ENCODE measurements around the gene SARDH.

SARDH gene

GRCh38 chr9:133645021-133645765, 93.0 kb downstream of the SARDH start:
- no peak for DNase-seq (ENCODE audit: low read depth)

DNA sequence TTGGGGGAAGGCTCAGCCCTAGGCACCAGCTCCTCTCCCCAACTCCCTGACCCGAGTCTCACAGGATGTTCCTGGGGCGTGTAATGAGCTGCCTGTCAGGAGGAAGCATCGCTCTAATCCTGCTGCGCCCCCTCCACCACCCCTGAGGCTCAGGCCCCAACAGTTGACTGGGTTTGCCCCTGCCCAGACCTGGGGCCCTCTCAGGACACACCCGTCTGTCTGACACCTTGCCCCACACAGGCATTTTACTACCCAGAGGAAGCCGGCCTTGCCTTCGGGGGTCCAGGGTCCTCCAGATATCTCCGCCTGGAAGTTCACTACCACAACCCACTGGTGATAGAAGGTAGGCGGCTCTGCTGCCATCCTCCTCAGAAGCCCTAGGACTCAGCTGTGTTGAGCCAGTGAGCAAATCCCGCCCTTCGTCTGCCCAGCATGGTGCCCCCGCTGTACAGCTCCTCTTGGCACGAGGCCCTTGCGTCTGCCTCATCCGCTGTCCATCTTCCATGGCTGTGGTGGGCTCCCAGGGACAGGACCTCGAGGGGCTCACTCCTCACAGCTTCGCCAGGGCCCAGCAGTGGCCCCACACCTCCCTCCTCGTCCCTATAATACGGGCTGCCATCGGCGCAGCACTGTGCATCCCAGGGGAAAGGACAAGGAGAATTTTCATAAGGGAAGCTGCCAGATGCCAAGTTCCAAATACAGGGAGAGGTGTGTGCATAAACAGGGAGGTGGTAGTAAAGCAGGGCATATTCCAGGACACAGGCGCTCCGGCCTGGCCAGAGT, 94.0 kb downstream of the SARDH start:
- DNase-seq (ENCODE audit: low read depth): no peak

DNA sequence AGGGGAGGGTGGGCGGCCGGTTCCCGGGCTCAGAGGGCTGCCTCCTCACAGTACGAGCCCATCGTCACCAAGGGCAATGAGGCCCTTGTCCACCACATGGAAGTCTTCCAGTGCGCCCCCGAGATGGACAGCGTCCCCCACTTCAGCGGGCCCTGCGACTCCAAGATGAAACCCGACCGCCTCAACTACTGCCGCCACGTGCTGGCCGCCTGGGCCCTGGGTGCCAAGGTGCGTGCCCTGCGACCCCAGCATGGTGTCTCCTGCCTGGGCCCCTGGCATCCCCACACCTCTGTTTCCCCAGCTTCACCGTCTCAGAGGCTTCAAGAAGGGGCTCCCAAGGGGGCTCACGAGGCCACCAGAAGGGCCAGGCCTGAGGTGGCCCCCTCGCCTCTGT, 94.8 kb downstream of the SARDH start:
- DNase-seq (ENCODE audit: low read depth): no peak

DNA sequence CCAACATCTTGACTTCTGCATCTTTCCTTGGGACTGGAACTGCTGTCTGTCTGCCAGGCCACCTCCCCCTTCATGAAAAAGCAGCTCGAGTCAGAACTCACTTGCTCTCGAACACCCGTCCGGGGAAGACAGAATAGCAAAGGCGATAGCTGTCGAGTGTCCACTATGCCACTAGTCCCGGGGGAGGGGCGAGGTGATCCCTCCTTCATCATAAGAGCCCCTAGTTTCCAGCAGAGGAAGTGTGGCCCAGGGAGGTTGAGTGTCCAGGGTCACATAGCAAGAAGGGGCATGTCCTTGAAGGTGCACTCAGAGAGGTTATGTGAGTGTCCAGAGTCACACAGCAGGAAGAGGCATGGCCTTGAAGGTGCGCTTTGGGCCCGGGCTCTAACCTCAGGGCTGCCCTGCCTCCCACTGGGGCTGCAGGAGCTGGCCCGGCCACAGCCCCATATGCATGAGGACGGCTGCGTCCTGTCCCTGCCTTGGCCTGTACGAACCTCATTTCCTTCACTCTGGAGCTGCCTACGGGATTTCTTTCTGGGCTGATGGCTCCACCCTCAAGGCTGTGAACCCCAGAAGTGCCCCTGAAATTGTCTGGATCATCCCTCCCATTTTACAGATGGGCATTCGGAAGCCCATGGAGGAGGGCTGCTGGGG, 95.3 kb downstream of the SARDH start:
- DNase-seq (ENCODE audit: low read depth): no peak

GRCh38 chr9:133641861-133642595, 96.1 kb downstream of the SARDH start:
- no peak for DNase-seq (ENCODE audit: low read depth)

GRCh38 chr9:133641396-133641655, 96.8 kb downstream of the SARDH start:
- no peak for DNase-seq (ENCODE audit: low read depth)

DNA sequence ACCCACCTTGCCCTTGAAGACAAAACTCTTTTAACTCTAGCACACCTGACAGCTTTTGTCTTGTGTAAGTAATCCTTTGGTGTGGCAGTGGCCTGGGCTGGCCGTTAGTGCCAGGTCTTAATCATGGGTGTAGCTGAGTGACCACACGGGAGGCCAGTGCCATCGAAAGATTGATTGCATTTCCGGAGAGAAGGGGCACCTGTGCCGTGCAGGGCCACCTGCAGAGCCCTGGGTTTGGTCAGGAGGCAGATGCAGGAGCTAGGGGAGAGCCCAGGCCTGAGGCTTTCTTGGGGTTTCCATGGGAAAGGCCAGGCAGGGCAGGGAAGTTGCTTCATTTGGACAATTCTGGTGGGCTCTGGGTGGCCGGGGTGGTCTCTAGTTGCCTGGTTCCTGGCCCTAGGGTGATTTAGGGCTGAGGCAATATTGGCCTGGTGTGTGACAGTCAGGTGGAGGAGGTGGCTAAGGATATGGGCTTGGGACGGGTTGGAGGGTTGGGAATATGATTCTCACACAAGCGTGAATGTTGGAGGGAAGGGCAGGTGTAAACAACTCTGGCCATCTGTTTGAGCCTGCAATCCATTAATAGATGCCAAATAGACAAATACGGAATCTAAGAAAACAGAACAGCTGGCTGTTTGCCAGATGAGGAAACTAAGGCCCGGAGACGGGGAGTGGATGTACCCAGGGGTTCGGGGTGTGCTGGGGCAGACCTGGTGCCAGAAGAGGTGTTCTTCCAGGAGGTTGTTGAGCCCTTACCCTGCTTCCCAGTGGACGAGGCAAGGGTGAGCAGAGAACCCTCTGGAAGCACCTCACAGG, 97.4 kb downstream of the SARDH start:
- DNase-seq (ENCODE audit: low read depth): no peak

GRCh38 chr9:133640160-133640559, 98.0 kb downstream of the SARDH start:
- no peak for DNase-seq (ENCODE audit: low read depth)

GRCh38 chr9:133639613-133640012, 98.5 kb downstream of the SARDH start:
- DNase-seq (ENCODE audit: low read depth): no peak

GRCh38 chr9:133638711-133639110, 99.4 kb downstream of the SARDH start:
- DNase-seq (ENCODE audit: low read depth): no peak

DNA sequence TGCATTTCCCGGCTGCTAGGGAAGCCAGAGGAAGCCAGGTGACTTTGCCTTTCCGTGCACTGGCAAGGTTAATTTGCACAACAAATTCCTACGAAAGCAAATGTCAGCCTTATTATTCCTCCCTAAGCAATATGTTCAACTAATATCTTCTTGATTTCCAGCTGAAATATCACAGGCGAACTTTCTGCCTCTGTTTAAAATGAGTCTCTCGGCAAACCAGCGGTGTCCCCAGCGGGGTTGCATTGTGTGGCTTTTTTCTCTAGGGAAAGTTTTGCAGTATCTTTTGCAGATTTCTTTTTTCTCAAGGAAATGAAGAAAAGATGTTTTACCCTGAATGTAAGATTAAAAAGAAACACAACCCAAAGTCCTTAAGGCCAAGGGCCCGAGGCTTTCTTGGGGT, 100.1 kb downstream of the SARDH start:
- no peak for DNase-seq (ENCODE audit: low read depth)

- no peak for DNase-seq (ENCODE audit: low read depth)
Measured at GRCh38 chr9:133637451-133638055, 100.6 kb downstream of the SARDH start.

DNA sequence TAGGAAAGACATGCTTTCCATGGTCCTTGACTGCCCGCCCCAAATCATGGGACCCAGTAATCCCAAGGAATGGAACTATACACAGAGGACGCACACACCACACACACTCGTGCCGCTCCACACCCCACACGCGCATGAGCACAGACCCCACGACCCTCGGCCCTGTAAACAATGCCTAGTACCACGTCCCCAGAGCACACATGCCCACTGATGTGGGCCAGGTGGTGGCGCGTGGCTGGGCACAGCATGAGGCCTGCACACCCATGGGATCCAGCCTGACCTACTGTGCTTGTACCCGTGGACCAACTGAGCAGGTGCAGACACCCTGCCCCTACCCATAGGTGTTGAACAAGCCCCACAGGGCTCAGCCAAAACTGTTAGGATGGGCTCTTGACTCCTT, 101.2 kb downstream of the SARDH start:
- no peak for DNase-seq (ENCODE audit: low read depth)

DNA sequence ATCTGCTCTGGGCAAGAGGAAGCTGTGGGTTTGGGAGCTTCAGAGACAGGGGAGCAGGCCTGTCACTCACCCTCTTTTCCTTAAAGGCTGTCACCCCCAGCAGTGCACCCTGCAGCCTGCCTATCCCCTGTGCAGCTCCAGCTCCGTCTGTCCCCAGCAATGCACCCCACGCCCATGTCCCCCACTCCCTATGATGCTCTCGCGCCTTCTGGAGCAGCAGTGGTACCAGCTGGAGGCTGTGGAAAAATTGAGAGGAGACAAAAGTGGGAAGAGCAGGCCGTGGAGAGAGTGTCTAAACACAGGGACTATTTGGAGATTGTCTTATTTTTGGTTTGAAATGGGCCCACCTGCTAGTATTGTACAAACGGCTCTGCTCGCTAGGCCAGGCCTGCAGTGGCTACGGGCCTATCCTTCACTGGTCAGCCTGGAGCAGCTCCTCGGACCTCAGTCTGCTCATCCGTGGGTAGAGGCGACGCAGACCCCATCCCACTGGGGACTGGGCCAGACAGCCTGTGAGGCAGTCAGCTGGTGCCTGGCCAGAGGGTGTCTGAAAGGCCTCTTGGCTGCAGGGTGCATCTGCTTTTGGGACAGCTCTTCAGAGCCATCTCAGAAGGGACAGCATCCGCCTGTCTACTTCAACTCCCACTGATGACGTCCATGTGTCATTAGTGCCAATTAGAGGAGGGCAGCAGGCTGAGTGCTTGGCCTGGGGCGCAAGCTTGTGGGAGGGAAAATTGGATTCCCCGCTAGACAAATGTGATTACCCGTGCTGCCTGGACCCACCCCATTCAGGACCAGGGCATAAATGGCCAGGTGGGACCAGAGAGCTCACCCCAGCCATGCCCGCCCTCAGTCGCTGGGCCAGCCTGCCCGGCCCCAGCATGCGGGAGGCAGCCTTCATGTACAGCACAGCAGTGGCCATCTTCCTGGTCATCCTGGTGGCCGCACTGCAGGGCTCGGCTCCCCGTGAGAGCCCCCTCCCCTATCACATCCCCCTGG, 102.3 kb downstream of the SARDH start, which contains the start of gene DBH:
DBH (plus strand) TSS at position 831 of the 999 bp plus-strand sequence; CDS start at position 840, 9 bp downstream.
- no peak for DNase-seq (ENCODE audit: low read depth)

DNA sequence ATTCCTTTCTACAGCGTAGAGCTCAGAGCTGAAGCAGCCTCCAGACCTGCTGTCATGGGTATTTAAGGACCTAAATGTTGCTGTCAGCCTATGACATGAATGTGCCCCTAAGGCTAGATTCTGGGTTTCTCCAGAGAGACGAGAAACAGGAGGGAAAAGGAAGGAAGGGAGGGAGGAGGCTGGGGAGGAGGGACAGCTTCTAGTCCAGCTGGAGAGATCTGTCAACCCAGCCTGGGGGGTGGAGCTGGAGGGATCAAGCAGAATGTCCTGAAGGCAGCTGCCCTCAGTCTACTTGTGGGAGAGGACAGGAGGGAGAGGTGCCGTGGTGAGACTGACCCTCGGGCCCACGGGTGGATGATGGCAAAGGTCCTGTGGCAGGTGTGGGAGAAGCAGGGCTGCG, 103.1 kb downstream of the SARDH start:
- no peak for DNase-seq (ENCODE audit: low read depth)

DNA sequence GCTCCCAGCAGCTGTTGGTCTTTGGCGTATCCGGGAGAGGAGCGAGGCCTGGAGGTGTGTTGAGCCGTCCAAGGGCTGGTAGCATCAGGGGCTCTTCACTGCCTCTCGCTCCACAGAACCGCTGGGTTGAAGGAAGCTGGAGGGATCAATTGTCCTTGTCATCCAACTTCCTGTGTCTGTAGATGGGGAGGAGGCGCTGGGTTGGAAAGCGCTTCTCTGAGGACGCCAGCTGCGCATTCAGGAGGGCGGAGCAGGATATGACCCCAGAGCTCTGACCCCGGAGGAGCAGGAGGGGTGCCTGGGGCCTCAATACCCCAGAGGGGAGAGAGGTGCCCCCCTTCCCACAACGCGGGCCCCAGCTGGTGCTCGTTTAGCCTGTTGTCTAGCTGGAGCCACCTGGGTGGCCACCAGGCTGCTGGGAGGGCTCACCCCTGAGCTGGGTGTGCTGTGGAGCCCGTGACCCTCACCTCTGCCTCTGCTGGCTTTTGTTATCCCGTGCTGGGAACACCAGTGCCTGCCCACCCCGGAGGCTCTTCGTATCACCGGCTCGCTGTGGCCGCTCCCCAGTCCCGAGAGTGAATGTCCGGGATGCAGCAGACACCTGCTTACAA, 104.0 kb downstream of the SARDH start:
- no peak for DNase-seq (ENCODE audit: low read depth)

GRCh38 chr9:133633681-133634080, 104.5 kb downstream of the SARDH start:
- no peak for DNase-seq (ENCODE audit: low read depth)

DNA sequence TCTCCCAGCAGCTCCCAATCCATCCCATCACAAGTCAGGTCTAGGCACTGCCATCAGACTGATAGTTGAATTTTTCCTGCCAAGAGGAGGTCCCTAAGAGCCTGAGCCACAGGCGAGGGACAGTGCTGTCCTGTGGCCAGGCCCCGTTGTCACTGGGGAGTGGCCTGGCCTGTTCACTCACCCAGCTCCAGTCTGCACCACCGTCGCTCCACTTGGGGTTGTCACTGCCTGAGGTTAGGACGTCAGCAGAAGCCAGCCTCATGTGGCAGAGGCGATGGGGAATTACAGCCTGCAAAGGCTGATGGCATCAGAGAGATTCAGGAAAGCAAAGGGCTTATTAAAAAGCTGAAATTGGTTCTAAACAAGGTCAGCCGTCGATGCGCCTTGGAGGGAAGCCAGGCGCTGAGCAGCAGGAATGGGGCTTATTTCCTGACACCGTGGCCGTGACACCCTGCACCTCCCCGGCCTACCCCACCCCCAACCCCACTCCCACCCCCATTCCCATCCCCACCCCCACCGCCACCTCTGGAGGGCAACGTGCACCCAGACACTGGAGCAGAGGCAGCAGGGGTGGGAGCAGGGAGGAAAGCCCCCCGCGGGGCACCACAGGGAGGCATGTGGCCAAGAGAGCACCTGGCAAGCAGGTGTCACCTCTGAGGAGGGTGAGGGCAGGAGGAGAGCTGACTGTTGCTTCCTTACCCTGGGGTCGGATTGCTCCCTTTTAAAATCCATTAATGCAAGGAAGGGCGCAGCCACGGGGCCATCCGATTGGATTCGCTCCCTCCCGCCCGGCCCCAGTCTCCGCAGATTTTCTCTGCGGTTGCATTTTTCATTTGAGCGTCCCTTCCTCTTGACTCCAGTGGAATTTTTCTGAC, 105.1 kb downstream of the SARDH start:
- DNase-seq (ENCODE audit: low read depth): no peak

Data from HS-27A (cell line).